Esophagus muscularis mucosa (tissue), 4 donors: Measurements from ENCODE around the gene ADGRF4. TPM values are rescaled to one million over a fixed set of nuclear protein-coding genes. Genes with fewer than 3 reads are reported as not detected.

Experiments
- DNase-seq: peaks from one replicate; pipeline ENCODE4 v3.0.0-alpha.2; 2017; ENCODE audit errors: extremely low spot score
- H3K27ac ChIP-seq, 4 donors: fragments of 200-600 bp; sonication (generic); replicated peaks in 1 of 4; 1 replicate in 3 of 4; 2 replicates in 1 of 4; pipeline ENCODE4 v1.5.1; 2016 to 2019; ENCODE audit warnings: mild to moderate bottlenecking in 1 of 4
- H3K27me3 ChIP-seq, 4 donors: fragments of 200-600 bp; sonication (generic); one replicate each; pipeline versions ENCODE4 v1.5.1 to v1.6.0; 2016 to 2019
- H3K36me3 ChIP-seq, 4 donors: fragments of 200-600 bp; sonication (generic); one replicate each; pipeline ENCODE4 v1.5.1; 2016 to 2019
- H3K4me1 ChIP-seq, 4 donors: fragments of 200-600 bp; sonication (generic); one replicate each; pipeline ENCODE4 v1.5.1; 2016 to 2019
- H3K4me3 ChIP-seq, 4 donors: fragments of 200-600 bp; sonication (generic); 1 replicate in 2 of 4; 2 replicates in 2 of 4; pipeline ENCODE4 v1.5.1; 2016 to 2019; ENCODE audit warnings: mild to moderate bottlenecking in 4 of 4, moderate library complexity in 1 of 4
- H3K9me3 ChIP-seq, 4 donors: fragments of 200-600 bp; sonication (generic); 1 replicate in 3 of 4; 2 replicates in 1 of 4; pipeline ENCODE4 v1.5.1; 2016 to 2019
- EP300 ChIP-seq: sonication (generic); formaldehyde crosslinking; IDR thresholded peaks from one replicate; pipeline ENCODE4 v1.6.1; 2017; ENCODE audit warnings: antibody characterized with exemption
- POLR2A ChIP-seq: fragments of 450-650 bp; IDR thresholded peaks from one replicate; pipeline ENCODE4 v1.6.1; 2017; ENCODE audit warnings: antibody characterized with exemption, moderate library complexity, mild to moderate bottlenecking, low read depth
- POLR2AphosphoS5 ChIP-seq, 2 donors: sonication (generic); formaldehyde crosslinking; IDR thresholded peaks; one replicate each; pipeline ENCODE4 v1.6.1; 2017; ENCODE audit warnings: antibody characterized with exemption in 2 of 2
- WGBS: methylation state at CpG from one replicate; pipeline ENCODE4 v1.1.5; 2018; 5-methylcytosine and 5-hydroxymethylcytosine counted together
- intact Hi-C: fragments of 100-400 bp; cut with DNase I; formaldehyde crosslinking; loops from one replicate; pipeline ENCODE4 v1.15.1; 2023
- total RNA-seq, 4 donors: library from RNA; depleted of rRNA; stranded (reverse); fragments of >200 nt; gene quantifications; one replicate each; pipeline versions ENCODE4 v1.1.0 to v1.2.1, GENCODE V29; 2016
- TF ChIP-seq, protein P1 (sequence below), 3 experiments: fragments of 200-600 bp in 2 of 3; fragments of 450-650 bp in 1 of 3; sonication (generic) in 2 of 3; IDR thresholded peaks; one replicate each; pipeline ENCODE4 v1.5.1; 2017 to 2019; ENCODE audit warnings: antibody characterized with exemption in 3 of 3, mild to moderate bottlenecking in 2 of 3, moderate library complexity in 1 of 3

The ADGRF4 gene
- total RNA-seq, 4 donors from 2014 or later, result 0.17 to 0.52 (median 0.37) TPM

- H3K4me1 ChIP-seq, result peaks cover 0 to 11% (median 4%) of the 10 kb centered on the region in 4 donors
- H3K9me3 ChIP-seq, result no peaks in the 10 kb centered on the region
- H3K4me3 ChIP-seq, result no peak overlapping the region
- H3K36me3 ChIP-seq, result no peaks in the 10 kb centered on the region
- no peak overlapping the region for H3K27ac ChIP-seq
- no peak for TF ChIP-seq POLR2A
- TF ChIP-seq EP300, result no peak
- TF ChIP-seq, protein P1, sequence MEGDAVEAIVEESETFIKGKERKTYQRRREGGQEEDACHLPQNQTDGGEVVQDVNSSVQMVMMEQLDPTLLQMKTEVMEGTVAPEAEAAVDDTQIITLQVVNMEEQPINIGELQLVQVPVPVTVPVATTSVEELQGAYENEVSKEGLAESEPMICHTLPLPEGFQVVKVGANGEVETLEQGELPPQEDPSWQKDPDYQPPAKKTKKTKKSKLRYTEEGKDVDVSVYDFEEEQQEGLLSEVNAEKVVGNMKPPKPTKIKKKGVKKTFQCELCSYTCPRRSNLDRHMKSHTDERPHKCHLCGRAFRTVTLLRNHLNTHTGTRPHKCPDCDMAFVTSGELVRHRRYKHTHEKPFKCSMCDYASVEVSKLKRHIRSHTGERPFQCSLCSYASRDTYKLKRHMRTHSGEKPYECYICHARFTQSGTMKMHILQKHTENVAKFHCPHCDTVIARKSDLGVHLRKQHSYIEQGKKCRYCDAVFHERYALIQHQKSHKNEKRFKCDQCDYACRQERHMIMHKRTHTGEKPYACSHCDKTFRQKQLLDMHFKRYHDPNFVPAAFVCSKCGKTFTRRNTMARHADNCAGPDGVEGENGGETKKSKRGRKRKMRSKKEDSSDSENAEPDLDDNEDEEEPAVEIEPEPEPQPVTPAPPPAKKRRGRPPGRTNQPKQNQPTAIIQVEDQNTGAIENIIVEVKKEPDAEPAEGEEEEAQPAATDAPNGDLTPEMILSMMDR (IDR thresholded peaks at IDR 0.05), result no peak
- TF ChIP-seq POLR2AphosphoS5 (IDR thresholded peaks at IDR 0.05), result no peak
- no peaks in the 10 kb centered on the region for H3K27me3 ChIP-seq
- intact Hi-C loops, result no loop called here
- 81% methylated on average over 4 of the region's 4 CpGs for WGBS
- DNase-seq, result no peak
Observed at GRCh38 chr6:47654255-47654654, 44.1 kb upstream of the ADGRF4 start.

GRCh38 chr6:47655719-47656595, 42.4 kb upstream of the ADGRF4 start:
- WGBS, result 89% methylated on average over 7 of the region's 7 CpGs
- no peak for TF ChIP-seq POLR2A
- no peak for TF ChIP-seq EP300
- TF ChIP-seq, protein P1 (IDR thresholded peaks at IDR 0.05), result no peak
- TF ChIP-seq POLR2AphosphoS5 (IDR thresholded peaks at IDR 0.05), result no peak

GRCh38 chr6:47661960-47662359, 36.4 kb upstream of the ADGRF4 start:
- DNase-seq, result no peak
- H3K27me3 ChIP-seq, result no peaks in the 10 kb centered on the region
- H3K36me3 ChIP-seq, result no peaks in the 10 kb centered on the region
- H3K4me1 ChIP-seq, result no peaks in the 10 kb centered on the region
- H3K9me3 ChIP-seq, result no peaks in the 10 kb centered on the region
- intact Hi-C loops, result no loop called here
- WGBS, result 85% methylated on average over 5 of the region's 5 CpGs
- no peak overlapping the region for H3K4me3 ChIP-seq
- no peak for TF ChIP-seq EP300
- TF ChIP-seq POLR2A, result no peak
- TF ChIP-seq POLR2AphosphoS5 (IDR thresholded peaks at IDR 0.05), result no peak
- no peak overlapping the region for H3K27ac ChIP-seq

More at GRCh38 chr6:47655719-47656595, 42.4 kb upstream of the ADGRF4 start:
- no peak overlapping the region for H3K27ac ChIP-seq
- H3K4me3 ChIP-seq, result no peak overlapping the region
- no peaks in the 10 kb centered on the region for H3K36me3 ChIP-seq
- DNase-seq, result no peak
- H3K4me1 ChIP-seq, result peaks cover 0 to 8% (median 1%) of the 10 kb centered on the region in 4 donors
- H3K9me3 ChIP-seq, result no peaks in the 10 kb centered on the region
- H3K27me3 ChIP-seq, result no peaks in the 10 kb centered on the region
- intact Hi-C loops, result no loop called here

DNA sequence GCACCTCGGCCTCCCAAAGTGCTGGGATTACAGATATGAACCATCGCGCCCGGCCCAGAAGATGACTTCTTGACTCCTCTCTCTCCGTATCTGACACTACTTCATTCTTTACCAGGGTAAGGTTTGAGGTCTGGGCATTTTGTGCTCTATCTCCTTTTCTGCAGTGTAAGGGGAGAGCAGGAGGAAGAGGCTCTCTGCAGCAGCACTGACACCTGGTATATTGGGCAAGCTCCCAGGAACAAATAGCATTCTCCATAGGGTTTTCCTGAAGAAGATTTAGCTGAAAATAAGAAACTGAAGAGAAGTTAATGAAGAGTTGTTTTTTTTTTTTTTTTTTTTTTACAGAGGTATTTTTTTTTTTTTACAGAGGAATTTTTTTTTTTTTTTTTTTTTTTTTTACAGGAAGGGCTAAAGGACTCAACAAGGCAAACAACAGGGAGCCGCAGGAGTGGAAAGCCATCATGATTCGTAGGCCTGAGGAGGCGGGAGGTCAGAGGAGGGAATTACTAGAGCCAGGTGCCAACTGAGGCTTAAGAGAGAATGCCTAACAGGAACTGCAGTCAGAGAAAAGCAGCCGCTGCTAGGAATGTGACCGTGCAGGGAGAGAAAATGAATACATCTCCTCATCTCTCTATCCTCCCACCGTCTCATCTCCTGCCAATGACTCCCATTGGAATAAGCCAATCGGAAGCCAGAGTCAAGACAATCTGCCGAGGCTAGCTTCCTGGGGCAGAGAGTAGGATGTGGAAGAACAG, 34.7 kb upstream of the ADGRF4 start:
- Histone ChIP-seq H3K4me1 (no peaks in the 10 kb centered on the region), H3K27ac (no peak overlapping the region), H3K36me3 (no peaks in the 10 kb centered on the region), H3K27me3 (no peaks in the 10 kb centered on the region), H3K4me3 (no peak overlapping the region), H3K9me3 (no peaks in the 10 kb centered on the region)
- peak; percentile 34 for DNase-seq
- no peak for TF ChIP-seq POLR2AphosphoS5 (IDR thresholded peaks at IDR 0.05)
- TF ChIP-seq, protein P1 (IDR thresholded peaks at IDR 0.05), result no peak
- TF ChIP-seq EP300, result no peak
- no peak for TF ChIP-seq POLR2A
- WGBS, result 82% methylated on average over 13 of the region's 13 CpGs
- intact Hi-C loops, result no loop called here

- Histone ChIP-seq H3K9me3 (no peaks in the 10 kb centered on the region), H3K36me3 (no peaks in the 10 kb centered on the region), H3K27me3 (no peaks in the 10 kb centered on the region), H3K27ac (no peak overlapping the region), H3K4me1 (peaks cover 0 to 5% (median 0%) of the 10 kb centered on the region in 4 donors), H3K4me3 (no peak overlapping the region)
- peak; percentile 5 for DNase-seq
- TF ChIP-seq POLR2A (no peak), POLR2AphosphoS5 (IDR thresholded peaks at IDR 0.05) (no peak), EP300 (no peak)
- TF ChIP-seq, protein P1 (IDR thresholded peaks at IDR 0.05), result no peak
- intact Hi-C loops, result no loop called here
- 77% methylated on average over 3 of the region's 3 CpGs for WGBS
Observed at GRCh38 chr6:47665112-47665511, 33.3 kb upstream of the ADGRF4 start.
